OCI-LY3 (cell line): Measurements from ENCODE around the gene ABCD4.

Experiments
- H2AFZ ChIP-seq: fragments of 200-600, 300-600 bp; shearing (Covaris generic); 2 replicates; pipeline ENCODE4 v1.6.0; 2014; ENCODE audit warnings: antibody characterized with exemption, low read depth, low read length
- H3K27ac ChIP-seq: fragments of 200-600, 300-600 bp; sonication (generic); 2 replicates; pipeline ENCODE4 v1.5.1; 2014; ENCODE audit warnings: mild to moderate bottlenecking, low read length, moderate library complexity, mixed read lengths
- H3K27me3 ChIP-seq: fragments of 200-600, 300-600 bp; sonication (generic); 2 replicates; pipeline ENCODE4 v1.6.1; 2014; ENCODE audit warnings: low read depth, low read length, mixed read lengths
- H3K36me3 ChIP-seq: fragments of 200-600, 300-600 bp; sonication (generic); replicated peaks from 2 replicates; pipeline ENCODE3; 2014; ENCODE audit warnings: low read depth, low read length, mixed read lengths
- H3K4me1 ChIP-seq: fragments of 300-600, 200-600 bp; sonication (generic); 2 replicates; pipeline ENCODE4 v1.6.1; 2014; ENCODE audit warnings: low read length, mixed read lengths
- H3K4me2 ChIP-seq: fragments of 200-600, 300-600 bp; sonication (generic); 2 replicates; pipeline ENCODE4 v1.6.1; 2014; ENCODE audit warnings: low read length, mixed read lengths
- H3K4me3 ChIP-seq: fragments of 300-600, 200-600 bp; sonication (generic); 2 replicates; pipeline ENCODE4 v1.5.1; 2014; ENCODE audit warnings: antibody characterized with exemption, mild to moderate bottlenecking, low read length, moderate library complexity
- H3K79me2 ChIP-seq: fragments of 300-600, 200-600 bp; shearing (Covaris generic); 2 replicates; pipeline ENCODE4 v1.6.1; 2014; ENCODE audit warnings: mild to moderate bottlenecking, low read length, mixed read lengths
- H3K9ac ChIP-seq: fragments of 300-600, 200-600 bp; shearing (Covaris generic); 2 replicates; pipeline ENCODE4 v1.6.0; 2014; ENCODE audit warnings: mild to moderate bottlenecking, low read length, moderate library complexity
- H3K9me3 ChIP-seq: fragments of 200-600, 300-600 bp; shearing (Covaris generic); 2 replicates; pipeline ENCODE4 v1.6.1; 2014; ENCODE audit warnings: low read length, mixed read lengths; ENCODE audit not compliant: insufficient read depth
- H4K20me1 ChIP-seq: fragments of 200-600, 300-600 bp; sonication (generic); 2 replicates; pipeline ENCODE4 v1.6.1; 2016; ENCODE audit warnings: low read length, mixed read lengths; ENCODE audit not compliant: insufficient read depth
- CTCF ChIP-seq: fragments of 200-600, 300-600 bp; sonication (generic); IDR thresholded peaks from 2 replicates; pipeline ENCODE4 v1.5.1; 2014; ENCODE audit warnings: antibody characterized with exemption, low read length, low read depth
- EZH2phosphoT487 ChIP-seq: fragments of 200-600 bp; shearing (Covaris generic); IDR thresholded peaks from 2 replicates; pipeline ENCODE4 v1.6.1; 2018; ENCODE audit warnings: antibody characterized with exemption, mixed run types, low read depth

Gene ABCD4

GRCh38 chr14:74348735-74349463 lies 46.2 kb upstream of the ABCD4 start:
- Histone ChIP-seq H3K27ac (no peak overlapping the region), H3K27me3 (peaks cover 10% of the 10 kb centered on the region; the same call in 1 of the 2 replicates), H3K9me3 (no peaks in the 10 kb centered on the region), H3K79me2 (no peaks in the 10 kb centered on the region), H2AFZ (no peak overlapping the region), H3K9ac (no peak overlapping the region), H3K4me2 (no peak overlapping the region), H4K20me1 (no peaks in the 10 kb centered on the region), H3K4me3 (no peak overlapping the region), H3K36me3 (no peaks in the 10 kb centered on the region), H3K4me1 (no peaks in the 10 kb centered on the region)
- TF ChIP-seq CTCF (no peak), EZH2phosphoT487 (no peak)

- Histone ChIP-seq H3K79me2 (no peaks in the 10 kb centered on the region), H4K20me1 (no peaks in the 10 kb centered on the region), H3K4me3 (no peak within 1 kb of the TSS), H3K36me3 (no peaks in the 10 kb centered on the region), H3K4me2 (no peak within 1 kb of the TSS), H3K27me3 (peaks cover 10% of the 10 kb centered on the region; the same call in 1 of the 2 replicates), H3K9me3 (no peaks in the 10 kb centered on the region), H2AFZ (no peak within 1 kb of the TSS), H3K4me1 (no peaks in the 10 kb centered on the region), H3K9ac (no peak within 1 kb of the TSS), H3K27ac (no peak within 1 kb of the TSS)
- TF ChIP-seq CTCF (no peak), EZH2phosphoT487 (no peak)
Observed at GRCh38 chr14:74348241-74348734, 45.6 kb upstream of the ABCD4 start, which contains the start of gene VRTN. Gene VRTN (plus strand): TSS chr14:74348471. CDS start chr14:74356784, 8,313 bp downstream.

GRCh38 chr14:74347795-74348100 lies 45.0 kb upstream of the ABCD4 start:
- Histone ChIP-seq H4K20me1 (no peaks in the 10 kb centered on the region), H2AFZ (no peak overlapping the region), H3K4me2 (no peak overlapping the region), H3K79me2 (no peaks in the 10 kb centered on the region), H3K4me3 (no peak overlapping the region), H3K4me1 (no peaks in the 10 kb centered on the region), H3K36me3 (no peaks in the 10 kb centered on the region), H3K9me3 (no peaks in the 10 kb centered on the region), H3K9ac (no peak overlapping the region), H3K27me3 (peaks cover 10% of the 10 kb centered on the region; the same call in 1 of the 2 replicates), H3K27ac (no peak overlapping the region)
- TF ChIP-seq CTCF (no peak), EZH2phosphoT487 (no peak)

GRCh38 chr14:74347097-74347794 lies 44.5 kb upstream of the ABCD4 start:
- Histone ChIP-seq H3K9me3 (no peaks in the 10 kb centered on the region), H3K4me2 (no peak overlapping the region), H3K27ac (no peak overlapping the region), H3K27me3 (peaks cover 7% of the 10 kb centered on the region; the same call in 1 of the 2 replicates), H2AFZ (no peak overlapping the region), H4K20me1 (no peaks in the 10 kb centered on the region), H3K4me3 (no peak overlapping the region), H3K79me2 (no peaks in the 10 kb centered on the region), H3K36me3 (no peaks in the 10 kb centered on the region), H3K4me1 (no peaks in the 10 kb centered on the region), H3K9ac (no peak overlapping the region)
- TF ChIP-seq CTCF (no peak), EZH2phosphoT487 (no peak)
